A549 (cell line): ENCODE results near the gene NEDD4L. TPM values are rescaled to one million over a fixed set of nuclear protein-coding genes. Genes with fewer than 3 reads are reported as not detected.

Experiments used
- ATAC-seq, 2 experiments: fragments of 200-7000 bp in 1 of 2; fragments of >200 bp in 1 of 2; cut with Nextera tagmentation in 1 of 2; cut with Tn5 transposase in 1 of 2; 3 replicates each; pipeline versions ENCODE4 v1.8.0 to v1.9.1; 2018 to 2020; ENCODE audit warnings: mild to moderate bottlenecking in 1 of 2, moderate library complexity in 1 of 2
- CTCF ChIA-PET: fragments of 300-600 bp; sonication (Branson Sonifier 250); formaldehyde crosslinking; extraction: SDS; loops from one replicate; lab custom pipeline; 2021; ENCODE audit warnings: antibody characterized with exemption, inconsistent platforms; lab: Yijun Ruan, JAX
- POLR2A ChIA-PET: fragments of 350-600 bp; formaldehyde crosslinking; extraction: SDS; loops from one replicate; lab custom pipeline; 2021; ENCODE audit warnings: antibody characterized with exemption, inconsistent platforms; lab: Yijun Ruan, JAX
- DNase-seq, 2 experiments: peaks; one replicate each; pipeline versions ENCODE4 v3.0.0 to v3.0.0-alpha.2; 2011 to 2016; ENCODE audit warnings: low read depth in 1 of 2, low spot score in 1 of 2
- FAIRE-seq: peaks from 2 replicates; lab custom pipeline; 2011; peaks lifted over from hg19 to GRCh38; lab: Jason Lieb, UNC
- H3K27ac ChIP-seq, 2 experiments: fragments of >200 bp; sonication (Bioruptor Twin); formaldehyde crosslinking; 3 replicates each; pipeline ENCODE4 v1.5.1; 2016 to 2017
- H3K4me1 ChIP-seq: fragments of >200 bp; sonication (Bioruptor Twin); formaldehyde crosslinking; 3 replicates; pipeline ENCODE4 v1.6.1; 2016
- H3K4me2 ChIP-seq: fragments of >200 bp; sonication (Bioruptor Twin); formaldehyde crosslinking; 3 replicates; pipeline ENCODE4 v1.6.1; 2016
- H3K4me3 ChIP-seq: fragments of >200 bp; sonication (Bioruptor Twin); formaldehyde crosslinking; 3 replicates; pipeline ENCODE4 v1.5.1; 2016
- H3K9me3 ChIP-seq: fragments of >200 bp; sonication (Bioruptor Twin); formaldehyde crosslinking; 3 replicates; pipeline ENCODE4 v1.6.1; 2016
- CBX2 ChIP-seq: fragments of 200-600 bp; sonication (generic); IDR thresholded peaks from 2 replicates; pipeline ENCODE4 v1.6.1; 2016; ENCODE audit warnings: low read depth, mild to moderate bottlenecking, borderline replicate concordance
- CEBPB ChIP-seq, 2 experiments: fragments of >200 bp in 1 of 2; sonication (Bioruptor Twin) in 1 of 2; formaldehyde crosslinking in 1 of 2; IDR thresholded peaks; 2 replicates each; pipeline ENCODE4 v1.6.1; 2012 to 2016
- CHD2 ChIP-seq: fragments of 150-350 bp; IDR thresholded peaks from 2 replicates; pipeline ENCODE4 v1.6.1; 2014; ENCODE audit warnings: low read length; ENCODE audit not compliant: partially characterized antibody
- EHF ChIP-seq: fragments of 250-450 bp; sonication (Bioruptor Pico); IDR thresholded peaks from 2 replicates; pipeline ENCODE4 v1.5.0; 2020; ENCODE audit warnings: mild to moderate bottlenecking
- HEYL ChIP-seq: fragments of 250-450 bp; sonication (Bioruptor Pico); IDR thresholded peaks from 2 replicates; pipeline ENCODE4 v1.8.0; 2021; ENCODE audit warnings: mild to moderate bottlenecking, moderate library complexity
- HOXA7 ChIP-seq: fragments of 250-450 bp; sonication (Bioruptor Pico); IDR thresholded peaks from 2 replicates; pipeline ENCODE4 v1.5.0; 2020; ENCODE audit warnings: mild to moderate bottlenecking, moderate library complexity
- HOXB13 ChIP-seq: fragments of 250-450 bp; sonication (Bioruptor Pico); IDR thresholded peaks from 2 replicates; pipeline ENCODE4 v1.5.0; 2020; ENCODE audit warnings: low read depth, mild to moderate bottlenecking, moderate library complexity
- HOXB5 ChIP-seq: fragments of 250-450 bp; sonication (Bioruptor Pico); IDR thresholded peaks from 2 replicates; pipeline ENCODE4 v1.5.0; 2020; ENCODE audit warnings: mild to moderate bottlenecking, moderate library complexity
- KDM5A ChIP-seq: fragments of 200-600 bp; sonication (generic); IDR thresholded peaks from 2 replicates; pipeline ENCODE4 v1.6.1; 2016; ENCODE audit warnings: antibody characterized with exemption, mild to moderate bottlenecking
- MAFK ChIP-seq: fragments of 450-650 bp; IDR thresholded peaks from 2 replicates; pipeline ENCODE4 v1.6.1; 2014; ENCODE audit not compliant: partially characterized antibody
- MYC ChIP-seq: IDR thresholded peaks from 2 replicates; pipeline ENCODE4 v1.6.1; 2012; ENCODE audit warnings: mild to moderate bottlenecking, inconsistent platforms, low read length, improper control_type of control experiment, borderline replicate concordance
- NFE2L2 ChIP-seq: fragments of 150-350 bp; conservative IDR thresholded peaks from 2 replicates; pipeline ENCODE4 v1.6.1; 2014; ENCODE audit warnings: low read length
- NR3C1 ChIP-seq: fragments of >200 bp; sonication (Bioruptor Twin); formaldehyde crosslinking; IDR thresholded peaks from 3 replicates; pipeline ENCODE4 v1.6.1; 2017
- PHF8 ChIP-seq: fragments of 200-600 bp; sonication (generic); IDR thresholded peaks from 2 replicates; pipeline ENCODE4 v1.6.1; 2016; ENCODE audit warnings: low read depth, mild to moderate bottlenecking, antibody characterized with exemption, moderate library complexity, borderline replicate concordance
- POLR2A ChIP-seq: IDR thresholded peaks from 2 replicates; pipeline ENCODE4 v1.6.1; 2012; ENCODE audit warnings: mild to moderate bottlenecking, low read length
- SREBF2 ChIP-seq: fragments of 450-650 bp; IDR thresholded peaks from 2 replicates; pipeline ENCODE4 v1.6.1; 2014; ENCODE audit warnings: mild to moderate bottlenecking, moderate library complexity
- TFCP2L1 ChIP-seq: fragments of 250-450 bp; sonication (Bioruptor Pico); IDR thresholded peaks from 2 replicates; pipeline ENCODE4 v1.5.0; 2021; ENCODE audit warnings: mild to moderate bottlenecking
- TP53 ChIP-seq: fragments of 250-450 bp; sonication (Bioruptor Pico); IDR thresholded peaks from 2 replicates; pipeline ENCODE4 v1.5.0; 2021; ENCODE audit warnings: mild to moderate bottlenecking, moderate library complexity
- ZNF302 ChIP-seq: fragments of 250-450 bp; sonication (Bioruptor Pico); IDR thresholded peaks from 2 replicates; pipeline ENCODE4 v1.9.0; 2021; ENCODE audit warnings: inconsistent platforms, mild to moderate bottlenecking, moderate library complexity
- ZSCAN20 ChIP-seq: fragments of 250-450 bp; sonication (Bioruptor Pico); IDR thresholded peaks from 2 replicates; pipeline ENCODE4 v1.8.0; 2022; ENCODE audit warnings: mild to moderate bottlenecking, moderate library complexity
- WGBS: methylation state at CpG from one replicate; pipeline ENCODE4 v1.1.6; 2017; ENCODE audit errors: missing lambda C conversion rate; 5-methylcytosine and 5-hydroxymethylcytosine counted together
- polyA plus RNA-seq, 4 experiments: library from polyadenylated mRNA; depleted of rRNA in 3 of 4; stranded (reverse); fragments of >200 nt; fragmentation: RNase III in 1 of 4; extraction: RNeasy Plus Mini Kit Qiagen cat#74134 plus additional on column Dnase treatment in 1 of 4; gene quantifications; 2 replicates in 3 of 4; 3 replicates in 1 of 4; pipeline ENCODE4 v1.2.3, GENCODE V29; 2011 to 2017
- TF ChIP-seq, protein P1 (sequence below): fragments of 450-650 bp; IDR thresholded peaks from 2 replicates; pipeline ENCODE4 v1.6.1; 2014; ENCODE audit warnings: antibody characterized with exemption
- TF ChIP-seq, protein P2 (sequence below): fragments of >200 bp; sonication (Bioruptor Twin); formaldehyde crosslinking; IDR thresholded peaks from 3 replicates; pipeline ENCODE4 v1.6.1; 2016
- TF ChIP-seq, protein P3 (sequence below): fragments of 200-600 bp; sonication (generic); IDR thresholded peaks from 2 replicates; pipeline ENCODE4 v1.6.1; 2016; ENCODE audit warnings: antibody characterized with exemption, mild to moderate bottlenecking, moderate library complexity
- TF ChIP-seq, protein P4 (sequence below): fragments of 150-350 bp; IDR thresholded peaks from 2 replicates; pipeline ENCODE4 v1.6.1; 2014; ENCODE audit warnings: low read depth, mild to moderate bottlenecking, low read length
- TF ChIP-seq, protein P5 (sequence below): IDR thresholded peaks from 2 replicates; pipeline ENCODE4 v1.6.1; 2012

The NEDD4L gene
- polyA plus RNA-seq, 2 of the 4 experiments (the other 2 are of a cell fraction) = 18.0 to 36.5 TPM

DNA sequence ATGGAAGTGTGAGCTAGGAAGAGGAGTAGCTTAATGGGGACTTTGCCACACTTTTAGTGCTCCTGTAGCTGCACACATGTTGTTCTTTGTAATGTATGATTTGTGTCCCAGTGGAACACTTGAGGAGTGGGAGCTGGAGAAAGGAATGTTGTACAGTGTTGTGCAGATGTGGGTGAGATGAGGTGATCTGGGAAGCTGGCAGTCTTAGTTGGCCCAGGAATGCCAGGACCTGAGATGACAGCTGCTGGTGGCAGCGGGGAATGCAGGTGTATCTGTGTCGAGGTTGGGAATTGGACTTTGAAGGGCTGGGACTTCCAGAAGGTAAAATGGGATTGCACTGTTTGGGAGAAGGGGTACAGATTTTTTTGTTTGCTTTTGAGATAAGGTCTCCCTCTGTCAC lies 23.6 kb downstream of the NEDD4L start:
- POLR2A ChIA-PET = no interaction called here
- H3K4me1 ChIP-seq = no peaks in the 10 kb centered on the region
- H3K27ac ChIP-seq = no peak overlapping the region
- TF ChIP-seq CHD2 (no peak), MAFK (no peak), SREBF2 (no peak), POLR2A (no peak), HOXA7 (CRISPR knock-in tag) (no peak), HOXB13 (no peak), HEYL (no peak), EHF (CRISPR knock-in tag) (no peak), KDM5A (no peak), PHF8 (no peak), CBX2 (no peak), TP53 (CRISPR knock-in tag) (no peak)
- TF ChIP-seq, protein P1, sequence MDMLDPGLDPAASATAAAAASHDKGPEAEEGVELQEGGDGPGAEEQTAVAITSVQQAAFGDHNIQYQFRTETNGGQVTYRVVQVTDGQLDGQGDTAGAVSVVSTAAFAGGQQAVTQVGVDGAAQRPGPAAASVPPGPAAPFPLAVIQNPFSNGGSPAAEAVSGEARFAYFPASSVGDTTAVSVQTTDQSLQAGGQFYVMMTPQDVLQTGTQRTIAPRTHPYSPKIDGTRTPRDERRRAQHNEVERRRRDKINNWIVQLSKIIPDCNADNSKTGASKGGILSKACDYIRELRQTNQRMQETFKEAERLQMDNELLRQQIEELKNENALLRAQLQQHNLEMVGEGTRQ = no peak
- TF ChIP-seq, protein P2, sequence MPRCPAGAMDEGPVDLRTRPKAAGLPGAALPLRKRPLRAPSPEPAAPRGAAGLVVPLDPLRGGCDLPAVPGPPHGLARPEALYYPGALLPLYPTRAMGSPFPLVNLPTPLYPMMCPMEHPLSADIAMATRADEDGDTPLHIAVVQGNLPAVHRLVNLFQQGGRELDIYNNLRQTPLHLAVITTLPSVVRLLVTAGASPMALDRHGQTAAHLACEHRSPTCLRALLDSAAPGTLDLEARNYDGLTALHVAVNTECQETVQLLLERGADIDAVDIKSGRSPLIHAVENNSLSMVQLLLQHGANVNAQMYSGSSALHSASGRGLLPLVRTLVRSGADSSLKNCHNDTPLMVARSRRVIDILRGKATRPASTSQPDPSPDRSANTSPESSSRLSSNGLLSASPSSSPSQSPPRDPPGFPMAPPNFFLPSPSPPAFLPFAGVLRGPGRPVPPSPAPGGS = no peak
- no peak overlapping the region for H3K4me3 ChIP-seq
- FAIRE-seq (no peak), ATAC-seq (no peak), DNase-seq (no peak)
- no peaks in the 10 kb centered on the region for H3K9me3 ChIP-seq
- CTCF ChIA-PET = interaction anchor here (0.8 to 1.2 kb wide), 4 partner anchors 17 to 58 kb away, joined by 3 to 4 read pairs (median 4); partner anchors contain the start of gene NEDD4L
- no peak overlapping the region for H3K4me2 ChIP-seq
- WGBS = 93% methylated on average over 2 of the region's 2 CpGs

DNA sequence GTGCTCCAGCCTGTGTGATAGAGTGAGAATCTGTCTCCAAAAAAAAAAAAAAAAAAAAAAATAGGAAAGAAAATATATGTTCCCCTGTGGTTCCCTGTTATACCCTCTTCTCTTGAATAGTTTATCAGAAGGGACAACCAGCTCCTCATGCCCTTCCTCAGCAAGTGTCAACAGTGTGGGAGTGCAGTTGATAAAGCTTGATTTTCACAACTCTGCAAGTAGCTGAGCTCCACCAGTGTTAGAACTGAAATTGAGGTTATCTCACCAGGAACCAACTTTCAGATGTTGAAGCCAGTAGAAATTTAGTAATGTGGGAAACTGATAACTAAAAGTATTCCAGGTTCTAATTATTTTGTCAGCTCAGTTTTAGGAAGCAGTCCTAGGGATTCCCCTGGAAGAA lies 25.1 kb downstream of the NEDD4L start:
- H3K27ac ChIP-seq = no peak overlapping the region
- no peaks in the 10 kb centered on the region for H3K4me1 ChIP-seq
- FAIRE-seq (no peak), DNase-seq (no peak)
- ChIA-PET CTCF (interaction anchor here (0.9 kb wide), 1 partner anchor 53 kb away, joined by 3 read pairs; no protein-coding TSS in a partner anchor), POLR2A (no interaction called here)
- H3K4me2 ChIP-seq = no peak overlapping the region
- no peak overlapping the region for H3K4me3 ChIP-seq
- no peak for TF ChIP-seq HOXA7 (CRISPR knock-in tag)
- TF ChIP-seq HOXB5 = no peak
- no peak for TF ChIP-seq CBX2
- TF ChIP-seq MYC = no peak
- no peak for TF ChIP-seq NR3C1
- TF ChIP-seq TFCP2L1 = no peak
- no peak for TF ChIP-seq NFE2L2
- TF ChIP-seq ZNF302 = no peak
- TF ChIP-seq HOXB13 = no peak
- TF ChIP-seq, protein P3, sequence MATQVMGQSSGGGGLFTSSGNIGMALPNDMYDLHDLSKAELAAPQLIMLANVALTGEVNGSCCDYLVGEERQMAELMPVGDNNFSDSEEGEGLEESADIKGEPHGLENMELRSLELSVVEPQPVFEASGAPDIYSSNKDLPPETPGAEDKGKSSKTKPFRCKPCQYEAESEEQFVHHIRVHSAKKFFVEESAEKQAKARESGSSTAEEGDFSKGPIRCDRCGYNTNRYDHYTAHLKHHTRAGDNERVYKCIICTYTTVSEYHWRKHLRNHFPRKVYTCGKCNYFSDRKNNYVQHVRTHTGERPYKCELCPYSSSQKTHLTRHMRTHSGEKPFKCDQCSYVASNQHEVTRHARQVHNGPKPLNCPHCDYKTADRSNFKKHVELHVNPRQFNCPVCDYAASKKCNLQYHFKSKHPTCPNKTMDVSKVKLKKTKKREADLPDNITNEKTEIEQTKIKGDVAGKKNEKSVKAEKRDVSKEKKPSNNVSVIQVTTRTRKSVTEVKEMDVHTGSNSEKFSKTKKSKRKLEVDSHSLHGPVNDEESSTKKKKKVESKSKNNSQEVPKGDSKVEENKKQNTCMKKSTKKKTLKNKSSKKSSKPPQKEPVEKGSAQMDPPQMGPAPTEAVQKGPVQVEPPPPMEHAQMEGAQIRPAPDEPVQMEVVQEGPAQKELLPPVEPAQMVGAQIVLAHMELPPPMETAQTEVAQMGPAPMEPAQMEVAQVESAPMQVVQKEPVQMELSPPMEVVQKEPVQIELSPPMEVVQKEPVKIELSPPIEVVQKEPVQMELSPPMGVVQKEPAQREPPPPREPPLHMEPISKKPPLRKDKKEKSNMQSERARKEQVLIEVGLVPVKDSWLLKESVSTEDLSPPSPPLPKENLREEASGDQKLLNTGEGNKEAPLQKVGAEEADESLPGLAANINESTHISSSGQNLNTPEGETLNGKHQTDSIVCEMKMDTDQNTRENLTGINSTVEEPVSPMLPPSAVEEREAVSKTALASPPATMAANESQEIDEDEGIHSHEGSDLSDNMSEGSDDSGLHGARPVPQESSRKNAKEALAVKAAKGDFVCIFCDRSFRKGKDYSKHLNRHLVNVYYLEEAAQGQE = no peak
- TF ChIP-seq KDM5A = no peak
- TF ChIP-seq, protein P4, sequence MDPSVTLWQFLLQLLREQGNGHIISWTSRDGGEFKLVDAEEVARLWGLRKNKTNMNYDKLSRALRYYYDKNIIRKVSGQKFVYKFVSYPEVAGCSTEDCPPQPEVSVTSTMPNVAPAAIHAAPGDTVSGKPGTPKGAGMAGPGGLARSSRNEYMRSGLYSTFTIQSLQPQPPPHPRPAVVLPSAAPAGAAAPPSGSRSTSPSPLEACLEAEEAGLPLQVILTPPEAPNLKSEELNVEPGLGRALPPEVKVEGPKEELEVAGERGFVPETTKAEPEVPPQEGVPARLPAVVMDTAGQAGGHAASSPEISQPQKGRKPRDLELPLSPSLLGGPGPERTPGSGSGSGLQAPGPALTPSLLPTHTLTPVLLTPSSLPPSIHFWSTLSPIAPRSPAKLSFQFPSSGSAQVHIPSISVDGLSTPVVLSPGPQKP = no peak
- TF ChIP-seq, protein P5, sequence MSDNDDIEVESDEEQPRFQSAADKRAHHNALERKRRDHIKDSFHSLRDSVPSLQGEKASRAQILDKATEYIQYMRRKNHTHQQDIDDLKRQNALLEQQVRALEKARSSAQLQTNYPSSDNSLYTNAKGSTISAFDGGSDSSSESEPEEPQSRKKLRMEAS = no peak
- TF ChIP-seq CEBPB (IDR thresholded peaks at IDR 0.05) = no peak
- no peak for TF ChIP-seq ZSCAN20
- TF ChIP-seq, all 56 proteins: peak for 0
- no peak for ATAC-seq
- H3K9me3 ChIP-seq = no peaks in the 10 kb centered on the region
